Progenitor cell of endocrine pancreas (in vitro differentiated cells): ENCODE measurements around the gene EPN2. TPM values are rescaled to one million over a fixed set of nuclear protein-coding genes. Genes with fewer than 3 reads are reported as not detected.

Experiments
- DNase-seq: peaks from one replicate; pipeline ENCODE4 v3.0.0; 2021; ENCODE audit warnings: low spot score; ENCODE audit not compliant: unreplicated experiment
- H3K27ac Mint-ChIP-seq: 2 replicates; pipeline ENCODE4 v1.8.0; 2021; ENCODE audit warnings: mild to moderate bottlenecking, moderate library complexity, mixed read lengths
- H3K27me3 Mint-ChIP-seq: 2 replicates; pipeline ENCODE4 v1.8.0; 2021; ENCODE audit warnings: mixed read lengths
- H3K36me3 Mint-ChIP-seq: 2 replicates; pipeline ENCODE4 v1.8.0; 2022; ENCODE audit warnings: mixed read lengths; ENCODE audit not compliant: insufficient read depth
- H3K4me1 Mint-ChIP-seq: 2 replicates; pipeline ENCODE4 v1.8.0; 2021; ENCODE audit warnings: low read depth, mixed read lengths
- H3K4me3 Mint-ChIP-seq: 2 replicates; pipeline ENCODE4 v1.8.0; 2021; ENCODE audit warnings: low read depth, mild to moderate bottlenecking, moderate library complexity, mixed read lengths
- H3K9me3 Mint-ChIP-seq: 2 replicates; pipeline ENCODE4 v1.8.0; 2021; ENCODE audit warnings: low read depth, mixed read lengths
- total RNA-seq: library from RNA; stranded (reverse); gene quantifications from 2 replicates; pipeline ENCODE4 v1.2.1, GENCODE V29; 2021
- TF ChIP-seq, protein P1 (sequence below): fragments of 200-600 bp; sonication (generic); IDR thresholded peaks from one replicate; pipeline ENCODE4 v1.5.0; 2021; ENCODE audit warnings: antibody characterized with exemption, mild to moderate bottlenecking; ENCODE audit not compliant: unreplicated experiment

Gene EPN2
- total RNA-seq, 1 donor from 2014 or later = 49.8 TPM

DNA sequence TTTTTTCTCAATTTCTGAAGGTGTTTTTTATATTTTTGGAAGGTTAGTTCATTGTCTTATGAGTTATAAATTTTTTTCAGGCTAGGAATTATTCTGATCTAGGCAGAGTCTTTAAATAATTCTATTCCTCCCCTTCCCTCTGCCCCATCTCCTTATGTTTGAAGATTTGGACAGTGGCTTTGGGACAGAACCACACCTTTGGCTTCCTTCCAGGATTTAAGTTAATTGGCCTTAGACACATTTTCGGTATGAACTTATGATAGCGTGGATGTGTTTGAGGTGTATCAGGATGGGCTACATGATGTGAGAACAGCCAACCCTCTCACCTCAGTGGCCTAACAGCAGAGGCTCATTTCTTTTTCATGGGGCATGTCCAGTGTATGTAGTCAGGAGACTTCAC lies 24.3 kb downstream of the EPN2 start:
- Mint-ChIP-seq H3K4me3 (no peak overlapping the region), H3K27me3 (no peaks in the 10 kb centered on the region), H3K36me3 (peaks cover 5% of the 10 kb centered on the region), H3K4me1 (peaks cover 20% of the 10 kb centered on the region), H3K27ac (peak overlapping the region; percentile 14), H3K9me3 (no peaks in the 10 kb centered on the region)
- TF ChIP-seq, protein P1, sequence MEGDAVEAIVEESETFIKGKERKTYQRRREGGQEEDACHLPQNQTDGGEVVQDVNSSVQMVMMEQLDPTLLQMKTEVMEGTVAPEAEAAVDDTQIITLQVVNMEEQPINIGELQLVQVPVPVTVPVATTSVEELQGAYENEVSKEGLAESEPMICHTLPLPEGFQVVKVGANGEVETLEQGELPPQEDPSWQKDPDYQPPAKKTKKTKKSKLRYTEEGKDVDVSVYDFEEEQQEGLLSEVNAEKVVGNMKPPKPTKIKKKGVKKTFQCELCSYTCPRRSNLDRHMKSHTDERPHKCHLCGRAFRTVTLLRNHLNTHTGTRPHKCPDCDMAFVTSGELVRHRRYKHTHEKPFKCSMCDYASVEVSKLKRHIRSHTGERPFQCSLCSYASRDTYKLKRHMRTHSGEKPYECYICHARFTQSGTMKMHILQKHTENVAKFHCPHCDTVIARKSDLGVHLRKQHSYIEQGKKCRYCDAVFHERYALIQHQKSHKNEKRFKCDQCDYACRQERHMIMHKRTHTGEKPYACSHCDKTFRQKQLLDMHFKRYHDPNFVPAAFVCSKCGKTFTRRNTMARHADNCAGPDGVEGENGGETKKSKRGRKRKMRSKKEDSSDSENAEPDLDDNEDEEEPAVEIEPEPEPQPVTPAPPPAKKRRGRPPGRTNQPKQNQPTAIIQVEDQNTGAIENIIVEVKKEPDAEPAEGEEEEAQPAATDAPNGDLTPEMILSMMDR = no peak
- no peak for DNase-seq

DNA sequence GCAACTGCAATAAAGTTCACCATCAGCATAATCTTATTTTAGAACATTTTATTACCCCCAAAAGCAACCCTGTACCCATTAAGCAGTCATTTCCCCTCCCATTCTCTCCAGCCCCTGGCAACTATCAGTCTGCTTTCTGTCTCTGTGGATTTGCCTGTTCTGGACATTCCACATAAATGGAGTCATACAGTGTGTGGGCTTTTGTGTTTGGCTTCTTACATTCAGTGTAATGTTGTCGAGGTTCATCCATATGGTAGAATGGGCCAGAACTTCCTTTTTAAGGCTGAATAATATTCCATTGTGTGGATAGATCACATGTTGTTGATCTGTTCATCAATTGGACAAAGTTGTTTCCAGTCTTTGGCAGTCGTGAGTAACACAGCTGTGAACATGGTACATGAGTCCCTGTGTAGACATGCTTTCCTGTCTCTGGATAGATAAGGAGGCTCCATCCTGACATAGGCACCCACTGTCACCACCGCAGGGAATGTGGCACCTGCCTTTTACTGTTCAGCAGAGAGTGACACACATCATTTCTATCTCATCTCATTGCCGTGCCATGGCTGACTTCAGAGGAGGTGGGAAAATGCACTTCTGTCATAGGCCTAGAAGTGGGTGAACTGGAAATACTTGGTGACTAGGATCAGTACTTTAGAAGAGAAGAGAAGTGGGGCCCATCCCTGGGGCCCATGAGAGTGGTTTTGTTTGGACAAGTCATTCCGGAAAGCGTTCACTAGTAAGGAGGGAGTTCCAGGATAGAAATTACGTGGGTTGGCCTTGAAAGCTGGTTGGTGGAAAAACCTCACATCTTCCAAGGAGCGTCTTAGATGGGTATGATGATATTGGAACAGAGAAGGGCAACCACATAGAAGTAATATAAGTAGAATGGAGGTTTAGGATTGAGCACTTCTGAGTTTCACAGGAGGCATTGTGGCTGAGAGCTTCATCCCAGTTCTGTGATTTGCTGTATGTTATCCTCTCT lies 25.8 kb downstream of the EPN2 start:
- no peak for DNase-seq
- no peaks in the 10 kb centered on the region for H3K27me3 Mint-ChIP-seq
- no peak overlapping the region for H3K27ac Mint-ChIP-seq
- TF ChIP-seq, protein P1 = no peak
- no peaks in the 10 kb centered on the region for H3K9me3 Mint-ChIP-seq
- peaks cover 19% of the 10 kb centered on the region for H3K4me1 Mint-ChIP-seq
- H3K4me3 Mint-ChIP-seq = no peak overlapping the region
- H3K36me3 Mint-ChIP-seq = peaks cover 5% of the 10 kb centered on the region

DNA sequence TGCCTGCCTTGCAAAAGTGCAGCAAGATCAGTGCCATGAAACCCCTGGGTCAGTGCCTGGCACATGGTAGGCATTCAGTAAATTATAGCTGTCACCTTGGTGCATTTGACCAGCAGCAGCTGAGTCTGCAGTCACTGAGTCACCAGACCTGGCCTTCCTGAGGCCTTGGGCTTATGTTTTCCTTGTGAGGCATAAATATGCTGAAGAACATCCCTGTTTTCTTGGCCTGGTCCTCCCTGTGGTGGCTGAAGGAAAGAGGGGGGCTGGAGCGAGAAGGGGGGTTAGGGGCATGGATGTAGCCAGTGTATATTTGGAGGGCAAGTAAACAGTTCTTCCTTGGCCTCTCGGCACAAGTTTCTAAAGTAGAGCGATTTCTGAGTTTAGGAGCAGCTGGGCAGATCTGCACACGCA lies 26.5 kb downstream of the EPN2 start:
- TF ChIP-seq, protein P1 = no peak
- H3K36me3 Mint-ChIP-seq = peaks cover 5% of the 10 kb centered on the region
- no peak overlapping the region for H3K4me3 Mint-ChIP-seq
- no peak for DNase-seq
- H3K27ac Mint-ChIP-seq = no peak overlapping the region
- H3K27me3 Mint-ChIP-seq = no peaks in the 10 kb centered on the region
- no peaks in the 10 kb centered on the region for H3K9me3 Mint-ChIP-seq
- peaks cover 19% of the 10 kb centered on the region for H3K4me1 Mint-ChIP-seq

DNA sequence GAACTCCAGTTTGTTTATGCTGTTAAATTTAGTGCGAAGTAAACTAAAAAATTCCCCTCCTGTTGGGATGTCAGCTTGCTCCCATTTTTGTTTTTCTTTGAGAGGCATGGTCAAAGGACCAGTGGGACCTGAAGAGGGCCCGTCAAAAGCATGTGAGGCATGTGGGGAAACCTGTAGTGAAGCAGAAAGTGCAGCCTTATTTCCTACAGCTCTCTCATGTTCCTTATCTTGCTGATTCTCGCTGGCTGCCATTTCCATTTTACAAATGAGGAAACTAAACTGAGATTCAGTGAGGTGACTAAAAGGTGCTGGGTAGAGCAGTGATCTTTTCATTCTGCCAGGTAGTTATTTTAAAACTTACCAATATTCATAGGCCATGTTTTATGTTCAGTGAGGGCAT lies 27.1 kb downstream of the EPN2 start:
- TF ChIP-seq, protein P1 = no peak
- Mint-ChIP-seq H3K9me3 (no peaks in the 10 kb centered on the region), H3K27me3 (no peaks in the 10 kb centered on the region), H3K4me1 (peaks cover 19% of the 10 kb centered on the region), H3K27ac (no peak overlapping the region), H3K36me3 (peaks cover 5% of the 10 kb centered on the region), H3K4me3 (no peak overlapping the region)
- DNase-seq = no peak

DNA sequence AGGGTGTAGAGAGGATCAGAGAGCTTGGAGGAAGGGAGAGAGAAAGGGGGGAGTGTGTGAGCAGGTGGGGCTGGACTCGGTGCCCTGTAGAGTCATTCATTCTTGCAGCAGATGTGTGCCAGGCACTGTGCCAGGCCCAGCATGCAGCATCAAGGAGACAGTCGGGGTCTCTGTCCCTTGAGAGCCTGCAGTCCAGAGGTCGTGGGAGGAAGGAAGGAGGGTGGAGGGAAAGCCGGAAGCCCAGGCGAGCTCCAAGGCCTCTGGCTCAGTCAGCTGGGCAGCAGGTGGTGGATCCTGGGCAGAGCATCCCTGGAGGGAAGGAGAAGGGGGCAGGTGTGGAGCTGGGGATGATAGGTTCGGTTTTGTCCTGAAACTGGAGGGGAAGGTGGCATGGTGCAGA lies 27.5 kb downstream of the EPN2 start:
- no peaks in the 10 kb centered on the region for H3K27me3 Mint-ChIP-seq
- no peak for DNase-seq
- H3K27ac Mint-ChIP-seq = no peak overlapping the region
- H3K4me1 Mint-ChIP-seq = peaks cover 19% of the 10 kb centered on the region
- peaks cover 5% of the 10 kb centered on the region for H3K36me3 Mint-ChIP-seq
- H3K4me3 Mint-ChIP-seq = no peak overlapping the region
- TF ChIP-seq, protein P1 = no peak
- no peaks in the 10 kb centered on the region for H3K9me3 Mint-ChIP-seq
